SK-N-SH treated with all-trans-retinoic acid at 6 μM for 48 hours (cell line): Measurements from ENCODE around the gene FLNC.

Experiments used
- ATAC-seq: fragments of 200-7000 bp; cut with Tn5 transposase; 3 replicates; pipeline ENCODE4 v1.9.1; 2020; ENCODE audit warnings: mild to moderate bottlenecking, moderate library complexity
- ARNTL ChIP-seq: fragments of 450-650 bp; formaldehyde crosslinking; IDR thresholded peaks from 2 replicates; pipeline ENCODE4 v1.5.0; 2020; ENCODE audit warnings: low read depth, mild to moderate bottlenecking, moderate library complexity, borderline replicate concordance
- BACH2 ChIP-seq: fragments of 250-450 bp; sonication (Bioruptor Pico); IDR thresholded peaks from 2 replicates; pipeline ENCODE4 v1.9.0; 2021; ENCODE audit warnings: mild to moderate bottlenecking, borderline replicate concordance
- CSDC2 ChIP-seq: fragments of 250-450 bp; sonication (Bioruptor Pico); IDR thresholded peaks from 2 replicates; pipeline ENCODE4 v1.5.0; 2020; ENCODE audit warnings: mild to moderate bottlenecking, moderate library complexity
- CSRNP3 ChIP-seq: fragments of 250-450 bp; sonication (Bioruptor Pico); IDR thresholded peaks from 2 replicates; pipeline ENCODE4 v1.5.1; 2021; ENCODE audit warnings: mild to moderate bottlenecking, moderate library complexity
- ESRRG ChIP-seq: fragments of 250-450 bp; sonication (Bioruptor Pico); IDR thresholded peaks from 2 replicates; pipeline ENCODE4 v1.6.1; 2021; ENCODE audit warnings: mild to moderate bottlenecking
- GLIS3 ChIP-seq: fragments of 250-450 bp; sonication (Bioruptor Pico); IDR thresholded peaks from 2 replicates; pipeline ENCODE4 v1.5.0; 2020; ENCODE audit warnings: mild to moderate bottlenecking, moderate library complexity
- ISL1 ChIP-seq: fragments of 250-450 bp; sonication (Bioruptor Pico); IDR thresholded peaks from 2 replicates; pipeline ENCODE4 v2.1.2; 2022; ENCODE audit warnings: mild to moderate bottlenecking, moderate library complexity
- OSR1 ChIP-seq: fragments of 250-450 bp; sonication (Bioruptor Pico); IDR thresholded peaks from 2 replicates; pipeline ENCODE4 v1.8.0; 2022; ENCODE audit warnings: moderate library complexity, mild to moderate bottlenecking, inconsistent platforms
- PATZ1 ChIP-seq: fragments of 250-450 bp; sonication (Bioruptor Pico); IDR thresholded peaks from 2 replicates; pipeline ENCODE4 v1.8.0; 2020; ENCODE audit warnings: mild to moderate bottlenecking, moderate library complexity, borderline replicate concordance
- PPARA ChIP-seq: fragments of 250-450 bp; sonication (Bioruptor Pico); IDR thresholded peaks from 2 replicates; pipeline ENCODE4 v1.5.0; 2020; ENCODE audit warnings: mild to moderate bottlenecking, borderline replicate concordance
- RARB ChIP-seq: fragments of 250-450 bp; sonication (Bioruptor Pico); IDR thresholded peaks from 2 replicates; pipeline ENCODE4 v1.8.0; 2021; ENCODE audit warnings: mild to moderate bottlenecking, moderate library complexity
- SNAI2 ChIP-seq: fragments of 250-450 bp; sonication (Bioruptor Pico); IDR thresholded peaks from 2 replicates; pipeline ENCODE4 v1.5.0; 2020; ENCODE audit warnings: mild to moderate bottlenecking, moderate library complexity
- TCF4 ChIP-seq: fragments of 250-450 bp; sonication (Bioruptor Pico); IDR thresholded peaks from 2 replicates; pipeline ENCODE4 v1.8.0; 2021; ENCODE audit warnings: mild to moderate bottlenecking, moderate library complexity, borderline replicate concordance
- TOX ChIP-seq: fragments of 250-450 bp; sonication (Bioruptor Pico); IDR thresholded peaks from 2 replicates; pipeline ENCODE4 v1.8.0; 2021; ENCODE audit warnings: mild to moderate bottlenecking, moderate library complexity, borderline replicate concordance
- TSHZ2 ChIP-seq: fragments of 250-450 bp; sonication (Bioruptor Pico); IDR thresholded peaks from 2 replicates; pipeline ENCODE4 v1.5.0; 2020; ENCODE audit warnings: mild to moderate bottlenecking, moderate library complexity
- ZC3H10 ChIP-seq: fragments of 250-450 bp; sonication (Bioruptor Pico); IDR thresholded peaks from 2 replicates; pipeline ENCODE4 v1.5.1; 2021; ENCODE audit warnings: mild to moderate bottlenecking, moderate library complexity
- ZFP3 ChIP-seq: fragments of 250-450 bp; sonication (Bioruptor Pico); IDR thresholded peaks from 2 replicates; pipeline ENCODE4 v1.5.0; 2020; ENCODE audit warnings: mild to moderate bottlenecking, moderate library complexity
- ZFP30 ChIP-seq: fragments of 450-650 bp; formaldehyde crosslinking; IDR thresholded peaks from 2 replicates; pipeline ENCODE4 v1.5.0; 2022; ENCODE audit warnings: mild to moderate bottlenecking, moderate library complexity
- ZNF565 ChIP-seq: fragments of 450-650 bp; formaldehyde crosslinking; conservative IDR thresholded peaks from 2 replicates; pipeline ENCODE4 v1.5.0; 2020; ENCODE audit warnings: low read depth, mild to moderate bottlenecking, moderate library complexity
- ZNF70 ChIP-seq: fragments of 450-650 bp; formaldehyde crosslinking; IDR thresholded peaks from 2 replicates; pipeline ENCODE4 v1.5.0; 2020; ENCODE audit warnings: mild to moderate bottlenecking, moderate library complexity
- ZNF8 ChIP-seq: fragments of 450-650 bp; formaldehyde crosslinking; IDR thresholded peaks from 2 replicates; pipeline ENCODE4 v1.5.0; 2020; ENCODE audit warnings: mild to moderate bottlenecking, moderate library complexity
- TF ChIP-seq, protein P1 (sequence below): fragments of 250-450 bp; sonication (Bioruptor Pico); IDR thresholded peaks from 2 replicates; pipeline ENCODE4 v1.8.0; 2021; ENCODE audit warnings: low read depth, mild to moderate bottlenecking, moderate library complexity, borderline replicate concordance

The FLNC gene

DNA sequence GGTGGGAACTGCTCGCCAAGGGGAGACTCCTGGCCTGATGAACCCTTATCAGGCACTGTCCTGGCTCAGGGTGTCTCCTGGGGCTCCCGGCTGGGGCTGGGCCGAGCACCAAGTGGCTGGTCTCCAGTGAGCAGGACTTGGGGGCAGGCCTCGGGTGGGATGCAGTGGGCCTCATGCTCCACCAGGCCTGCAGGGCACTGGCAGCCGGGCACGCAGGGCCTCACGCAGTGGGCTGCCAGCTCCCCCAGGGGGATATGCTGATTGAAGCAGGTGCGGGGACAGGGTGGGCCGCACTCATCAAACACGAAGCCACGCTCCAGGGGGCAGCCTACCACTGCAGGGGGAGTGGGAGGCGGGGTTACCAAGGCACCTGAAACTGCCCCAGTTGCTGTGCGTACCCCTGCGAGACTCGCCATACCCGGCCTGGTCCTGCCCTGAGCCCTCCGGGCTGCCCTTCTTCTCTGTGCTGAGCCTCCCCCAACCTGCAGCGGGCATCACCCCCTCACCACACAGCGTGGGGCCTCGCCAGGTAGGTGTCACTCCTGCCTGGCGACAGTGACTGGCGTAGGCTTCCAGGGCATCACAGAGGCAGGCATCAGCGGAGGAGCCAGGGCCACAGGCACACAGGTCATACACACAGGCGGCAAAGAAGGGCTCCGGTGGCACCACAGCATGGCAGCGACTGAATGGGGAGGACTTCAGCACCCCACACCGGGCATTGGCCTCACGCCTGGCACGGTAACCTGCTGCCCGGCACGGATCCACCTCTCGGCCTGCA is 47.0 kb downstream of the FLNC start:
- no peak for ATAC-seq

DNA sequence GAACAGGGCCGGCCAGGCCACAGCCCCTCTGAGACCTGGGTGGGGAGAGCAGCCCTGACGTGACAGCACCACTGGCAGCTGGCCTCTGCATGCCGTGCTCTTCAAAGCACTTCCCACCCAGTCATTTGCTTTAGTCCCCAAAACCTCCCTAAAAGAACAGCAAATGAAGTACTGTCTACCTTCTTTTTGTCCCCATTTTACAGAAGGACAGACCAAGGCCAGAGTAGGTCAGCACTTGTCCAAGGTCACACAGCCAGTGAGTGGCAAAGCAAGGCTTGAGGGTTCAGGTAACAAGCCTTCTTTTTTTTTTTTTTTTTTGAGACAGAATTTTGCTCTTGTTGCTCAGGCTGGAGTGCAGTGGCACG is 47.5 kb downstream of the FLNC start:
- ATAC-seq = no peak
- no peak for TF ChIP-seq PATZ1
- no peak for TF ChIP-seq TOX (CRISPR knock-in tag)
- TF ChIP-seq ESRRG (CRISPR knock-in tag) = no peak
- TF ChIP-seq TCF4 (CRISPR knock-in tag) = no peak
- no peak for TF ChIP-seq ZFP3 (CRISPR knock-in tag)
- no peak for TF ChIP-seq ARNTL
- no peak for TF ChIP-seq SNAI2 (CRISPR knock-in tag)
- TF ChIP-seq ZFP30 (CRISPR knock-in tag) = no peak
- TF ChIP-seq ISL1 = no peak
- TF ChIP-seq OSR1 (CRISPR knock-in tag) = no peak
- TF ChIP-seq RARB = no peak
- no peak for TF ChIP-seq ZNF8
- no peak for TF ChIP-seq PPARA (CRISPR knock-in tag)

More for the DNA sequence above, 47.0 kb downstream of the FLNC start:
- TF ChIP-seq RARB = no peak
- TF ChIP-seq ARNTL = no peak
- TF ChIP-seq CSRNP3 (CRISPR knock-in tag) = no peak
- TF ChIP-seq TSHZ2 = no peak
- no peak for TF ChIP-seq TOX (CRISPR knock-in tag)
- no peak for TF ChIP-seq CSDC2 (CRISPR knock-in tag)
- TF ChIP-seq TCF4 (CRISPR knock-in tag) = no peak
- no peak for TF ChIP-seq ZFP30 (CRISPR knock-in tag)
- no peak for TF ChIP-seq GLIS3 (CRISPR knock-in tag)
- TF ChIP-seq, protein P1, sequence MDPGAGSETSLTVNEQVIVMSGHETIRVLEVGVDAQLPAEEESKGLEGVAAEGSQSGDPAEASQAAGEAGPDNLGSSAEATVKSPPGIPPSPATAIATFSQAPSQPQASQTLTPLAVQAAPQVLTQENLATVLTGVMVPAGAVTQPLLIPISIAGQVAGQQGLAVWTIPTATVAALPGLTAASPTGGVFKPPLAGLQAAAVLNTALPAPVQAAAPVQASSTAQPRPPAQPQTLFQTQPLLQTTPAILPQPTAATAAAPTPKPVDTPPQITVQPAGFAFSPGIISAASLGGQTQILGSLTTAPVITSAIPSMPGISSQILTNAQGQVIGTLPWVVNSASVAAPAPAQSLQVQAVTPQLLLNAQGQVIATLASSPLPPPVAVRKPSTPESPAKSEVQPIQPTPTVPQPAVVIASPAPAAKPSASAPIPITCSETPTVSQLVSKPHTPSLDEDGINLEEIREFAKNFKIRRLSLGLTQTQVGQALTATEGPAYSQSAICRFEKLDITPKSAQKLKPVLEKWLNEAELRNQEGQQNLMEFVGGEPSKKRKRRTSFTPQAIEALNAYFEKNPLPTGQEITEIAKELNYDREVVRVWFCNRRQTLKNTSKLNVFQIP = no peak
- TF ChIP-seq ZNF70 (CRISPR knock-in tag) = no peak
- no peak for TF ChIP-seq ESRRG (CRISPR knock-in tag)
- no peak for TF ChIP-seq PATZ1
- TF ChIP-seq BACH2 (CRISPR knock-in tag) = no peak
- TF ChIP-seq ZNF565 (CRISPR knock-in tag) = no peak
- no peak for TF ChIP-seq ZC3H10 (CRISPR knock-in tag)
- no peak for TF ChIP-seq OSR1 (CRISPR knock-in tag)
